Transverse colon (tissue), 3 donors: Measurements from ENCODE around the gene HRH4.

Source experiments
- CTCF ChIP-seq, 5 experiments: fragments of 200-600 bp in 3 of 5; fragments of 450-650 bp in 2 of 5; sonication (generic) in 3 of 5; IDR thresholded peaks; 1 replicate in 2 of 5; 2 replicates in 3 of 5; pipeline ENCODE4 v1.5.1; 2016 to 2017; ENCODE audit warnings: antibody characterized with exemption in 5 of 5, inconsistent platforms in 3 of 5, mild to moderate bottlenecking in 2 of 5, moderate library complexity in 1 of 5
- POLR2A ChIP-seq: fragments of 450-650 bp; IDR thresholded peaks from one replicate; pipeline ENCODE4 v1.6.1; 2016; ENCODE audit warnings: antibody characterized with exemption, mild to moderate bottlenecking, moderate library complexity

- TF ChIP-seq CTCF (IDR thresholded peaks at IDR 0.05) (no peak), POLR2A (no peak)
Measured at GRCh38 chr18:24417480-24417879, 43.0 kb upstream of the HRH4 start.
